NCI-H1417 treated with DMSO at 0.1 percent for 48 hours (cell line): ENCODE results near the gene SLC32A1.

Experiments used
- DNase-seq: peaks from one replicate; lab custom pipeline; 2025; lab: John Stamatoyannopoulos, UW

SLC32A1 gene

GRCh38 chr20:38755324-38755910 is 31.1 kb downstream of the SLC32A1 start:
- no peak for DNase-seq

- DNase-seq: no peak
These were observed 33.0 kb downstream of the SLC32A1 start for GRCh38 chr20:38757145-38757775.

- no peak for DNase-seq
These were observed 34.8 kb downstream of the SLC32A1 start for GRCh38 chr20:38759106-38759505.

DNA sequence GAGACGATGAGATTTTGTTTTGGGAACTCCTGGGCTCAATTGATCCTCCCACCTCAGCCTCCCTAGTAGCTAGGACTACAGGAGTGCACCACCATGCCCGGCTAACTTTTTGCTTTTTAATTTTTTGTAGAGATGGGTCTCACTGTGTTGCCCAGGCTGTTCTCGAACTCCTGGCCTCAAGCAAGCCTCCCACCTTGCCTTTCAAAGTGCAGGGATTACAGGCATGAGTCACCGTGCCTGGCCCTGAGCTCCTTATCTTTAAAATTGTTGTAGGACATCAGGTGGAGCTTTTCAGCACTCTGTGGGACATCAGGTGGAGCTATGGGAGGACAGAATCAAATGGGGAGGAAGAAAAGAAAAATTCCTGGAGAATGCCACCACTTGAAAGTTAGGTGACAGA is 36.7 kb downstream of the SLC32A1 start:
- no peak for DNase-seq

DNA sequence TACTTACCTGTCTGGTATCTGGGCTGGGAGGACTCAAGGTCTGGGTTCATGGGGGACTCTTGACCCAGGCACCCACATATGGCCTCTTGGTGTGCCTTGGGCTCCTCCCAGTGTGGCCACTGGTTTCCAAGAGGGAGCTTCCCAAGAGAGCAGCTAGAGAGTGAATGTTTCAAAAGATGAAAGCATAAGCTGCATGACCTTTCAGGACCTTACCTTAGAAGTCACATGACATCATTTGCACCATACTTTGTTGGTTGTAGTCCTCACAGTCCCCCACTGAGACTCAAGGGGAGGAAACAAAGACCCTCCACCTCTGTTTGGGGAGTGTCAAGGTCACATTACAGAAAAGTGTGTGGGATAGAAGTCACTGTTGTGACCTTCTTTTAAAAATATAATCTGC is 37.9 kb downstream of the SLC32A1 start:
- DNase-seq: no peak

- DNase-seq: no peak
These were observed 39.3 kb downstream of the SLC32A1 start for GRCh38 chr20:38763616-38764015.

DNA sequence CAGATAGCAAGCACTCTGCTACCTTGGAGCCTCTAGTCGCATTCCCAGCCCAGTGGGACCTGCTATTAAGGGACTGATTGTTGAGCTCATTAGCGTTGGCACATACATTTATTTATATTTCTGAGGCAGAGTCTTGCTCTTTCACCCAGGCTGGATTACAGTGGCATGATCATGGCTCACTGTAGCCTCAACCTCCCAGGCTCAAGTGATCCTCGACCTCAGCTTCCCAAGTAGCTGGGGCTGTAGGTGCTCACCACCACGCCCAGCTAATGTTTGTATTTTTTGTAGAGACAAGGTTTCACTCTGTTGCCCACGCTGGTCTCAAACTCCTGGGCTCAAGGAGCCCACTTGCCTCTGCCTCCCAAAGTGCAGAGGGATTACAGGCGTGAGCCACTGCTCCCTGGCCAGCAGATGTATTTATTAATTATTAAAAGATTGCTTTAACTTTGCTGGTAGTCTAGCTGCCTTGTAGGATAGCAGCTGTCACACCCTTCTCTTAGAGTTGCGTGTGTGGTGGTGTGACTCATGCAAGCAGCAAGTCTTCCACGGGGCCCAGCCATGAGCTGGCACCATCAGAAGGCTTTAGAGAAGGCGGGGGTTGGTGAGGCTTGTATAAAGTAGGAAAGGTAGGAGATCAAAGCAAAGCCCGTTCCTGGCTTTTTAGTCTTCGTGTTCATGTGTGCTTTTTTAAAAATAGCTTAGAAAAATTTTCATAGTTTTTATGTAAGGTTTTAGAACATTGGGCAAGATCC is 40.5 kb downstream of the SLC32A1 start:
- no peak for DNase-seq

- no peak for DNase-seq
These were observed 41.8 kb downstream of the SLC32A1 start for GRCh38 chr20:38766071-38766470.

- no peak for DNase-seq
These were observed 45.4 kb downstream of the SLC32A1 start for GRCh38 chr20:38769376-38770295.

DNA sequence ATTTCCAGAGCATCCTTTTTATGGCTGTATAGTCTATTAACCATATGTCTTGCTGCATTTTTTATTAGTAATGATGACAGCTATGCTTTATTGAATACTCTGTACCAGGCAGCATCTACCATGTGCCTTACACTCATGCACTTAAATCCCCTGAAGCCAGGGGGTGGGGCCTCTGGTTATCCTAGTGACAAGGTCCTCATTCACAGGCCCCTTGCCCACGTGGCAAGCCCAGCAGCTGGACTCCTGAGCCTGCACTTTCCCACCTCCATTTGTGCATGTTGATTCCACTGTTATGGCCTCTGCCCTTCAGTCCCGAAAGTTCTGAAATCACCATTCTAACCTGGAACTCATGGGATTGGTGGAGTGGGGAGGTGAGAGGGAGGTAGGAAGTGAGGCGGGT is 46.3 kb downstream of the SLC32A1 start:
- DNase-seq: no peak

- DNase-seq: no peak
These were observed 46.7 kb downstream of the SLC32A1 start for GRCh38 chr20:38770970-38771369.

DNA sequence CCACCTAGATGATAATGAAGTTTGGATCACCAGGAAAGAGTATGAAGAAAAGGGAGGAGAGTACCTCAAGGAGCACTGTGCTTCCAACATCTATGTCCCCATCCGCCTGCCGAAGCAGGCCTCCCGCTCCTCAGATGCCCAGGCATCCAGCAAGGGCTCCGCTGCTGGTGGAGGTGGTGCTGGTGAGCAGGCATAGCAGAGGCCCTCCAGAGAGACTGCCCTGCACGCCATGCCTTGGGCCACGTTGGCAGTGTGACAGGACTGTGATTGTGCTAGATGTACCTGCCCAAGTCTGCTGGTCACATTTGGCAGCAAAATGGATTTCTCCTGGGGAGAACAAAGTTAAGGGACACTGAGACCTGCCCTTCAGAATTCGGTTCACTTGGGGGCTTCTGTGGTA is 47.3 kb downstream of the SLC32A1 start:
- no peak for DNase-seq

DNA sequence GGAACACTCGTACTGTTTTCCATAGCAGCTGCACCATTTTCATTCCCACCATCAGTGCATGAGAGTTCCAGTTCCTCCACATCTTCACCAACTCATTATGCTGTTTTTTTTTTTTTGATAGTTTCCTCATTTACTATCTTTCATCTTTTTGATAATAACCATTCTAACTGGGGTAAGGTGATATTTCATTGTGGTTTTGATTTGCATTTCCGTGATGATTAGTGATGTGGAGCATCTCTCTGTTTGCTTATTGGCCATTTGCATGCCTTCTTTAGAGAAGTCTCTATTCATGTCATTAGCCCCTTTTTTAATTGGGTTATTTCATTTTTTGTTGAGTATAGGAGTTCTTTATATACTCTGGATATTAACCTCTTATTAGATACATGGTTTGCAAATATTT is 49.9 kb downstream of the SLC32A1 start:
- no peak for DNase-seq

GRCh38 chr20:38776363-38776762 is 52.1 kb downstream of the SLC32A1 start:
- no peak for DNase-seq
